Spleen (tissue), 7 donors: ENCODE data around the gene COG7.

ENCODE experiments used
- POLR2A ChIP-seq, 3 donors: fragments of 450-650 bp; IDR thresholded peaks; one replicate each; pipeline ENCODE4 v1.5.1; 2017; ENCODE audit warnings: antibody characterized with exemption in 3 of 3, mild to moderate bottlenecking in 1 of 3
- POLR2AphosphoS5 ChIP-seq, 3 donors: sonication (generic); formaldehyde crosslinking; IDR thresholded peaks; one replicate each; pipeline ENCODE4 v1.5.1; 2017; ENCODE audit warnings: antibody characterized with exemption in 3 of 3
- TF ChIP-seq, protein P1 (sequence below), 11 experiments: fragments of 200-600 bp in 7 of 11; fragments of 450-650 bp in 4 of 11; sonication (generic) in 4 of 11; IDR thresholded peaks in 8 of 11; conservative IDR thresholded peaks in 3 of 11; 1 replicate in 7 of 11; 2 replicates in 4 of 11; pipeline versions ENCODE4 v1.4.0 to v1.8.0; 2016 to 2021; ENCODE audit warnings: antibody characterized with exemption in 11 of 11, inconsistent platforms in 4 of 11, mild to moderate bottlenecking in 1 of 11
- donor health status: DM: no; HTN: no; CAD: no; lungs with moderate emphysema.
- donor health status: DM: no; HTN: no; CAD: no.
- donor health status: DM: no; HTN: no; CAD: no.

DNA sequence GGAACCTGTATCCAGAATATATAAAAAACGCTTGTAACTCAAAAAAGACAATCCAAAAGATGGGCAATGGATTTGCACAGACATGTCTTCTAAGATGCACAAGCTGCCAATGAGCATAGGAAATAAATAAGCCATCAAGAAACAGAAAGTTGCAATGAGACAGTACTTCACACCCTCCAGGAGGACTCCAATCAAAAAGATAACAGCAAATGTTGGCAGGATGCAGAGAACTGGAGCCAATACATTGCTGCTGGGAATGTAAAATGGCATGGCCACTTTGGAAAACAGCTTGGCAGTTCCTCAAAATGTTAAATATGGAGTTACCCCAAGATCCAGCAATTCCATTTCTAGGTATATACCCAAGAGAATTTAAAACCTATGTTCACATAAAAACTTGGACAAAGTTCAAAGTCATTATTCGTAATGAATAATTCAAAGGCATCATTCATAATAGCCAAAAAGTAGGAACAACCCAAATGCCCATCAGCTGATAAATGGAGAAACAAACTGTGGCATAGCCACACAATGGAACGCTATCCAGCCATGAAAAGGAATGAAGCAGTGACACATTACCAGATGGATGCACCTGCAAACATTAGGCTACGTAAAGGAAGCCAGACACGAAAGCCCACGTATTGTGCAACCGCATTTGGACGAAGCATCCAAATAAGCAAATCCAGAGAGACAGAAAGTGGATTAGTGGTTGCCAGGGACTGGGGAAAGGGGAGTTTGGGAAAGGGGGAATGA is 31.7 kb upstream of the COG7 start:
- TF ChIP-seq POLR2A (IDR thresholded peaks at IDR 0.05) (no peak), POLR2AphosphoS5 (IDR thresholded peaks at IDR 0.05) (no peak)
- TF ChIP-seq, protein P1, sequence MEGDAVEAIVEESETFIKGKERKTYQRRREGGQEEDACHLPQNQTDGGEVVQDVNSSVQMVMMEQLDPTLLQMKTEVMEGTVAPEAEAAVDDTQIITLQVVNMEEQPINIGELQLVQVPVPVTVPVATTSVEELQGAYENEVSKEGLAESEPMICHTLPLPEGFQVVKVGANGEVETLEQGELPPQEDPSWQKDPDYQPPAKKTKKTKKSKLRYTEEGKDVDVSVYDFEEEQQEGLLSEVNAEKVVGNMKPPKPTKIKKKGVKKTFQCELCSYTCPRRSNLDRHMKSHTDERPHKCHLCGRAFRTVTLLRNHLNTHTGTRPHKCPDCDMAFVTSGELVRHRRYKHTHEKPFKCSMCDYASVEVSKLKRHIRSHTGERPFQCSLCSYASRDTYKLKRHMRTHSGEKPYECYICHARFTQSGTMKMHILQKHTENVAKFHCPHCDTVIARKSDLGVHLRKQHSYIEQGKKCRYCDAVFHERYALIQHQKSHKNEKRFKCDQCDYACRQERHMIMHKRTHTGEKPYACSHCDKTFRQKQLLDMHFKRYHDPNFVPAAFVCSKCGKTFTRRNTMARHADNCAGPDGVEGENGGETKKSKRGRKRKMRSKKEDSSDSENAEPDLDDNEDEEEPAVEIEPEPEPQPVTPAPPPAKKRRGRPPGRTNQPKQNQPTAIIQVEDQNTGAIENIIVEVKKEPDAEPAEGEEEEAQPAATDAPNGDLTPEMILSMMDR (IDR thresholded peaks at IDR 0.05 in 8 of 11, conservative IDR thresholded peaks at IDR 0.05 in 3 of 11): no peak
